Pancreas (tissue), 10 donors: ENCODE results near the gene CCDC122. TPM values are rescaled to one million over a fixed set of nuclear protein-coding genes. Genes with fewer than 3 reads are reported as not detected.

Experiments used
- ATAC-seq, 4 donors: fragments of 200-7000 bp; cut with Tn5 transposase; one replicate each; pipeline versions ENCODE4 v1.8.0 to v1.9.1; 2020; ENCODE audit warnings: mild to moderate bottlenecking in 4 of 4, moderate library complexity in 4 of 4
- DNase-seq, 6 donors: peaks; one replicate each; pipeline ENCODE4 v3.0.0-alpha.2; 2020
- FAIRE-seq: peaks from 2 replicates; lab custom pipeline; 2012; peaks lifted over from hg19 to GRCh38; lab: Jason Lieb, UNC
- H3K27ac ChIP-seq, 4 donors: fragments of 200-600 bp; sonication (generic); 1 replicate in 3 of 4; 2 replicates in 1 of 4; pipeline versions ENCODE4 v1.5.0 to v1.8.0; 2020
- H3K27me3 ChIP-seq, 4 donors: fragments of 200-600 bp; one replicate each; pipeline ENCODE4 v1.8.0; 2021
- H3K36me3 ChIP-seq, 3 donors: fragments of 200-600 bp; sonication (generic) in 1 of 3; one replicate each; pipeline versions ENCODE4 v1.5.0 to v1.8.0; 2020 to 2021
- H3K4me1 ChIP-seq, 3 donors: fragments of 200-600 bp; one replicate each; pipeline ENCODE4 v1.8.0; 2021
- H3K4me3 ChIP-seq, 4 donors: fragments of 200-600 bp; sonication (generic) in 2 of 4; one replicate each; pipeline versions ENCODE4 v1.5.0 to v1.8.0; 2020 to 2021
- H3K9me3 ChIP-seq, 4 donors: fragments of 200-600 bp; one replicate each; pipeline ENCODE4 v1.8.0; 2021
- WGBS, 2 donors: extraction: QIAGEN DNeasy Blood & Tissue Kit; methylation state at CpG; one replicate each; pipeline ENCODE4 v1.1.7; 2013; 5-methylcytosine and 5-hydroxymethylcytosine counted together
- intact Hi-C, 3 donors: fragments of 100-400 bp; cut with DNase I; formaldehyde crosslinking; loops; one replicate each; pipeline versions ENCODE4 v1.11.1 to v1.14.2; 2022
- polyA plus RNA-seq, 2 donors: library from polyadenylated mRNA; stranded (reverse); fragments of 200-250 nt; gene quantifications; one replicate each; pipeline ENCODE4 v1.2.3, GENCODE V29; 2013
- total RNA-seq, 6 donors: library from RNA; stranded (reverse); fragmentation: NEBNext Ultra II Directional in 4 of 6; extraction: Animal tissue kit (Norgen Biotek cat#: 25700) in 4 of 6; gene quantifications; one replicate each; pipeline versions ENCODE4 v1.2.1 to v1.2.4, GENCODE V29; 2021 to 2023
- TF ChIP-seq, protein P1 (sequence below), 4 donors: fragments of 200-600 bp; sonication (generic) in 3 of 4; IDR thresholded peaks; one replicate each; pipeline versions ENCODE4 v1.5.0 to v1.8.0; 2021; ENCODE audit warnings: antibody characterized with exemption in 4 of 4
- donor health status: healthy with polysubstance abuse.
- donor health status: DM: no; HTN: no; CAD: no; lungs with moderate emphysema.
- donor health status: DM: no; HTN: no; CAD: no.
- donor health status: control.
- donor health status: control.
- donor health status: Bipolar disorder and iron deficiency.
- donor health status: DM: yes; HTN: yes; CAD: no.
- donor health status: DM: no; HTN: no; CAD: no.
- donor health status: DM: no; HTN: no; CAD: no.
- donor health status: DM: yes; HTN: yes; CAD: no.

CCDC122 gene
- total and polyA plus RNA-seq, 8 donors = 2.9 to 7.3 (median 4.7) TPM

- peak in 4 of 6 donors; percentile 55 to 87 (median 69) for DNase-seq
- no peak for FAIRE-seq
- Histone ChIP-seq H3K4me1 (peaks cover 0 to 8% (median 3%) of the 10 kb centered on the region in 3 donors), H3K27me3 (no peaks in the 10 kb centered on the region), H3K36me3 (no peaks in the 10 kb centered on the region), H3K4me3 (peak within 1 kb of the TSS; percentile 56 to 85 (median 81)), H3K9me3 (no peaks in the 10 kb centered on the region), H3K27ac (peak within 1 kb of the TSS; percentile 95 to 97 (median 96))
- intact Hi-C loops = no loop called here
- peak; percentile 76 to 88 (median 84) for ATAC-seq
- TF ChIP-seq, protein P1, sequence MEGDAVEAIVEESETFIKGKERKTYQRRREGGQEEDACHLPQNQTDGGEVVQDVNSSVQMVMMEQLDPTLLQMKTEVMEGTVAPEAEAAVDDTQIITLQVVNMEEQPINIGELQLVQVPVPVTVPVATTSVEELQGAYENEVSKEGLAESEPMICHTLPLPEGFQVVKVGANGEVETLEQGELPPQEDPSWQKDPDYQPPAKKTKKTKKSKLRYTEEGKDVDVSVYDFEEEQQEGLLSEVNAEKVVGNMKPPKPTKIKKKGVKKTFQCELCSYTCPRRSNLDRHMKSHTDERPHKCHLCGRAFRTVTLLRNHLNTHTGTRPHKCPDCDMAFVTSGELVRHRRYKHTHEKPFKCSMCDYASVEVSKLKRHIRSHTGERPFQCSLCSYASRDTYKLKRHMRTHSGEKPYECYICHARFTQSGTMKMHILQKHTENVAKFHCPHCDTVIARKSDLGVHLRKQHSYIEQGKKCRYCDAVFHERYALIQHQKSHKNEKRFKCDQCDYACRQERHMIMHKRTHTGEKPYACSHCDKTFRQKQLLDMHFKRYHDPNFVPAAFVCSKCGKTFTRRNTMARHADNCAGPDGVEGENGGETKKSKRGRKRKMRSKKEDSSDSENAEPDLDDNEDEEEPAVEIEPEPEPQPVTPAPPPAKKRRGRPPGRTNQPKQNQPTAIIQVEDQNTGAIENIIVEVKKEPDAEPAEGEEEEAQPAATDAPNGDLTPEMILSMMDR (IDR thresholded peaks at IDR 0.05) = no peak
- WGBS, 2 donors = 0% methylated on average over 34 to 47 of the region's 48 CpGs
These were observed 228 bp upstream of the CCDC122 start, which contains the start of gene LACC1 for GRCh38 chr13:43879755-43880181. Gene LACC1 (plus strand): TSS chr13:43879904. CDS start chr13:43880986, 1,082 bp downstream.

GRCh38 chr13:43877766-43878165, 1.8 kb downstream of the CCDC122 start:
- FAIRE-seq (no peak), ATAC-seq (no peak)
- WGBS, 2 donors = 94 to 98% methylated on average over 1 of the region's 1 CpG

GRCh38 chr13:43877326-43877725, 2.2 kb downstream of the CCDC122 start:
- Histone ChIP-seq H3K4me3 (no peak overlapping the region), H3K27me3 (no peaks in the 10 kb centered on the region), H3K36me3 (no peaks in the 10 kb centered on the region), H3K4me1 (peaks cover 0 to 8% (median 3%) of the 10 kb centered on the region in 3 donors), H3K9me3 (no peaks in the 10 kb centered on the region), H3K27ac (no peak overlapping the region)
- ATAC-seq (no peak), FAIRE-seq (peak; percentile 13), DNase-seq (no peak)
- intact Hi-C loops = no loop called here
- TF ChIP-seq, protein P1 (IDR thresholded peaks at IDR 0.05) = no peak

More at GRCh38 chr13:43877766-43878165, 1.8 kb downstream of the CCDC122 start:
- H3K4me3 ChIP-seq = no peak overlapping the region
- intact Hi-C loops = no loop called here
- no peak for DNase-seq
- peaks cover 0 to 8% (median 3%) of the 10 kb centered on the region in 3 donors for H3K4me1 ChIP-seq
- no peaks in the 10 kb centered on the region for H3K27me3 ChIP-seq
- TF ChIP-seq, protein P1 (IDR thresholded peaks at IDR 0.05) = no peak
- no peaks in the 10 kb centered on the region for H3K36me3 ChIP-seq
- H3K27ac ChIP-seq = no peak overlapping the region
- no peaks in the 10 kb centered on the region for H3K9me3 ChIP-seq

DNA sequence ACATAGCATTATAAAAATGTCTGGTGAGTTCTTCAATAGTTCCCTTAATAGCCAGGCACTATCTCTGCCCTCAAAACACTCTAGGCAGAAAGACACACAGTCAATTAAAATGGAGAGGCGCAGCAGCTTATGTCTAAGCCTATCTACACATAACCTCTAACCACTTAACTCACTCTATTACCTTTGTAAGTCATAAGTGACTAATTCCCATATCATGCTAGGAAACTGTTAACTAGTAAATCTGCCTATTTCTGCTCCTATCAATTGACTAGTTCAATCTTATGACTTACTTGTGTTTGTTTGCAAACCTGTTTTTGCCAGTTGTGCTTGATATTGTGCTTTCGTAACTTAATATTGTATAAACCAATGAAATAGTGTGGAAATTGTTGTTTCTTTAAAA, 3.2 kb downstream of the CCDC122 start:
- H3K36me3 ChIP-seq = peaks cover 0 to 3% (median 0%) of the 10 kb centered on the region in 3 donors
- ATAC-seq (no peak), DNase-seq (no peak), FAIRE-seq (no peak)
- no peaks in the 10 kb centered on the region for H3K27me3 ChIP-seq
- H3K9me3 ChIP-seq = no peaks in the 10 kb centered on the region
- TF ChIP-seq, protein P1 (IDR thresholded peaks at IDR 0.05) = no peak
- no peak overlapping the region for H3K27ac ChIP-seq
- peaks cover 0 to 8% (median 3%) of the 10 kb centered on the region in 3 donors for H3K4me1 ChIP-seq
- intact Hi-C loops = no loop called here
- 96% methylated on average over 2 of the region's 2 CpGs for WGBS, 2 donors
- H3K4me3 ChIP-seq = no peak overlapping the region

DNA sequence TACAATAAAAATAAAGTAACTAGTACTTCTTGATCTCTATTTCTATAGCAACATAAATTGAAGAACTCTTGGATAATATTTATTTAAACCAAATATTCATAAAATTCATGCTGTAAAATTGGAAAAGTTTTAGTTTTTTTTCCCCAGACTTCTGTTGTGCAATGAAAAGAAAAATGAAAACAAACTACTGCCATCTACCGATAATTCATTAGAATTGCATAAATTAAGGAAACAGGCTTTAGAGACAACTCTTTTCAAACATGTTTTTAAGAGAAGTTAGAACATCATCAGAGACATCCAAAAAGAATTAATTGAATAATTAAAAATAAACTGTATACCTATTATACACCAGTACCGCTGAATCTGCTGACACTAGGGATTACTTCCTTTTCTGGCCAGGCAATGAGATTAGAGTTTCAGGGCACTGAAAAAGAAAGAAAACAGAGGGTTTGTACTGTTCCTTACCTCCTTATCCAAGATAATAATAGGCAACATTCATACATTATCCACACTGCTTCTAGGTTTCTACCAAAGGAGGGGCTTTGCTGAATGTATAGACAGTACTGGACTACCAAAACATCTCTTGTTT, 4.9 kb downstream of the CCDC122 start:
- peak; percentile 99 for FAIRE-seq
- Histone ChIP-seq H3K4me3 (no peak overlapping the region), H3K4me1 (peaks cover 0 to 8% (median 0%) of the 10 kb centered on the region in 3 donors), H3K27ac (no peak overlapping the region), H3K9me3 (no peaks in the 10 kb centered on the region), H3K27me3 (no peaks in the 10 kb centered on the region), H3K36me3 (peaks cover 0 to 6% (median 0%) of the 10 kb centered on the region in 3 donors)
- WGBS, 2 donors = 6 to 13% methylated on average over 2 of the region's 2 CpGs
- no peak for DNase-seq
- ATAC-seq = no peak
- TF ChIP-seq, protein P1 (IDR thresholded peaks at IDR 0.05) = peak; percentile 12 to 53 (median 40)
- intact Hi-C loops = no loop called here
